GM12874 (cell line): ENCODE data around the gene OR5H1.

Experiments
- TF ChIP-seq, protein P1 (sequence below): IDR thresholded peaks from 2 replicates; pipeline ENCODE4 v1.5.1; 2011; ENCODE audit warnings: low read depth, mild to moderate bottlenecking, control low read depth, low read length, moderate library complexity; ENCODE audit not compliant: insufficient read depth

Gene OR5H1

DNA sequence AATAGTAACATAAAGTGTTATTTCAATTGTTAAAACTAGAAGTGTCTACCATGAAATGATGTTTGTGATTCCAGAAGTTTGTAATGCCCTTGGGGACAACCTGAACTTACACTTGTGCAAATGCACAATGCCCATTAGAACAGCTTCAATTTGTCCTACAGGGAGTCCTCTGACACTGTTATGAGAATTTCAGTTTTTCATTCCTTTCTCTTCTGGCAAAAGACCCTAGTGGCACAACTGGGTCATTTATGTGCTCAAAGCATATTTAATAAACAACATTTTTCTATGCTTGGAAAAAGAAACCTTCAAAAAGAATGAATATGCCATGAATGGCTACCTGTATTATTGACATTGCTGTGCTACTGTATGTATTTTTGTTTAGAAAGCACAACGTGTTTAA is at the start of gene OR5H1:
Gene OR5H1 (plus strand): TSS at position 301 of the 400 bp plus-strand sequence. CDS start 1,977 bp downstream, outside the sequence.
- TF ChIP-seq, protein P1, sequence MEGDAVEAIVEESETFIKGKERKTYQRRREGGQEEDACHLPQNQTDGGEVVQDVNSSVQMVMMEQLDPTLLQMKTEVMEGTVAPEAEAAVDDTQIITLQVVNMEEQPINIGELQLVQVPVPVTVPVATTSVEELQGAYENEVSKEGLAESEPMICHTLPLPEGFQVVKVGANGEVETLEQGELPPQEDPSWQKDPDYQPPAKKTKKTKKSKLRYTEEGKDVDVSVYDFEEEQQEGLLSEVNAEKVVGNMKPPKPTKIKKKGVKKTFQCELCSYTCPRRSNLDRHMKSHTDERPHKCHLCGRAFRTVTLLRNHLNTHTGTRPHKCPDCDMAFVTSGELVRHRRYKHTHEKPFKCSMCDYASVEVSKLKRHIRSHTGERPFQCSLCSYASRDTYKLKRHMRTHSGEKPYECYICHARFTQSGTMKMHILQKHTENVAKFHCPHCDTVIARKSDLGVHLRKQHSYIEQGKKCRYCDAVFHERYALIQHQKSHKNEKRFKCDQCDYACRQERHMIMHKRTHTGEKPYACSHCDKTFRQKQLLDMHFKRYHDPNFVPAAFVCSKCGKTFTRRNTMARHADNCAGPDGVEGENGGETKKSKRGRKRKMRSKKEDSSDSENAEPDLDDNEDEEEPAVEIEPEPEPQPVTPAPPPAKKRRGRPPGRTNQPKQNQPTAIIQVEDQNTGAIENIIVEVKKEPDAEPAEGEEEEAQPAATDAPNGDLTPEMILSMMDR, result no peak

DNA sequence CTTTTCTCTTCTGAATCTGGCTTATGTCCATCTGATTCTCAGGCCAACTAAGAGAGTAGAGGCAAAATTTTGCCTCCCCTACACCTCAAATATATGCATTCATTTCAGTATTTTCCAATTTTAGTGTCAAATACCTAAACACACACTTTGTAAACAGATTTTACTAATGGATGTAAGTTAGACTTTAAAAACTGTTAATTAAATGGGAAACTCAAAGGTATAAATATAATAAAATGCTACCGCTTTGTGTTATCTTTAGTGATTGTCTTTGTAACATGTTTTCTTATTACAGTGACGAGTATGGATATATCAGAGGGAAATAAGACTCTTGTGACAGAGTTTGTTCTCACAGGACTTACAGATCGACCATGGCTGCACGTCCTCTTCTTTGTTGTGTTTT is 43.6 kb upstream of the OR5H1 start, which contains the start of gene OR5AC2:
Gene OR5AC2 (plus strand): TSS at position 301 of the 400 bp plus-strand sequence. CDS start 0 bp downstream, at position 301.
- TF ChIP-seq, protein P1, result no peak

DNA sequence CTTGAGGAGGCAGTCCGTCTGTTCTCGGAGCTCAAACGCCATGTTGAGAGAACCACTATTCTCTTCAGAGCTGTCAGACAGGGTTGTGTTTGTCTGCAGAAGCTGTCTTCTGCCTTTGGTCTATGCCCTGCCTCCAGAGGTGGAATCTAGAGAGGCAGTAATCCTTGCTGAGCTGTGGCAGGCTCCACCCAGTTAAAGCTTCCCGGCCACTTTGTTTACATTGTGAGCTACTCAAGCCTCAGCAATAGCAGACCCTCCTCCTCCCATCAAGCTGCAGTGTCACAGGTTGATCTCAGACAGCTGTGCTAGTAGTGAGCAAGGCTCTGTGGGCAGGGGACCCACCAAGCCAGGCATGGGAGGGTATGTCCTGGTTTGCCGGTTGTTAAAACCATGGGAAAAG is 34.6 kb upstream of the OR5H1 start:
- TF ChIP-seq, protein P1, result no peak

- TF ChIP-seq, protein P1, result no peak
Observed at GRCh38 chr3:98099848-98100247, 30.7 kb upstream of the OR5H1 start.

GRCh38 chr3:98108162-98108561 is 22.4 kb upstream of the OR5H1 start:
- TF ChIP-seq, protein P1, result no peak

GRCh38 chr3:98109807-98110549 is 20.5 kb upstream of the OR5H1 start:
- TF ChIP-seq, protein P1, result no peak

DNA sequence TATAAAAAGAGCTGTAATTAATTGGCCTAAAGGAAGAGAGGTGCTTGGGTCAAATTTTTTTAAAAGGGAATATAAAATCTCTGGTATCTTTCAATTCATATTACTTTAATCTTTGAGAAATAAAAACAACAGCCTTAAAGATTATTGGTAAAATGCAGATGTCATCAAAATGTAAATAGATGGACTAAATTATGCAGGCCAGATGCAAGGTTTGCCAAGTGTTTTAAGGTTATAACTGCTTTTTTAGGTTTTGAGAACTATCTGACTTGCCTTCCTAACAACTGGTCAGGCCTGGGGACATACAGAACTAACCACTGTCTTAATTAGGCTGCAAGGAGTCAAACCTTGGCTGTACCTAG is 20.0 kb upstream of the OR5H1 start:
- TF ChIP-seq, protein P1, result no peak

DNA sequence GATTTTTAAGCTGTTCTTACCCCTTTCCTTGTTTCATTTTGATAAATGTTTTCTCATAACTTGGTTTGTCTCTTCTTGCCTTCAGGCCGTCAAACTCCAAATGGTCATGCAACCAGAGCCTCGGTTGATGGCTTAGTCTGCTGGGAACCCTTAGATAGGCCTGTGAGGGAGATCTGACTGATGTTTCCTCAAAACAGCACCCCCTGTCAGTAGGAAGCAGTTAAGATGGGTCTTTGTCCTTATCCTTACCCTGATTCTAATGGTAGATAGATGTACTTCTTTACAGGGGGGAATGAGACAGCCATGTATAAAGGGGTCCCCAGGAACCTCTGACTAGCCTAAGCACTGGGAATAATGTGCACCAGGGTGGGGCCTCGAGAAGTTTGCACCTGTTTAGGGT is 16.3 kb upstream of the OR5H1 start:
- TF ChIP-seq, protein P1, result no peak
